ENCODE results near the gene FANCC.

GRCh38 chr9:95102001-95102433 lies 215.5 kb downstream of the FANCC start:
- no peak for TF ChIP-seq SUZ12 (IDR thresholded peaks at IDR 0.05; ENCODE audit: extremely low read depth, insufficient read depth, insufficient read length)
- no peak for TF ChIP-seq ZNF274 (IDR thresholded peaks at IDR 0.05; ENCODE audit: low read depth, low read length)
